Vagina (tissue), 2 donors: ENCODE results near the gene CACNB2. TPM values are rescaled to one million over a fixed set of nuclear protein-coding genes. Genes with fewer than 3 reads are reported as not detected.

Source experiments
- DNase-seq, 2 donors: peaks; one replicate each; pipeline ENCODE4 v3.0.0-alpha.2; 2017; ENCODE audit errors: extremely low spot score in 2 of 2
- H3K27ac ChIP-seq: fragments of 200-600 bp; sonication (generic); one replicate; pipeline ENCODE4 v1.5.1; 2019
- H3K27me3 ChIP-seq: fragments of 200-600 bp; sonication (generic); one replicate; pipeline ENCODE4 v1.5.1; 2019
- H3K36me3 ChIP-seq, 2 donors: fragments of 200-600 bp; sonication (generic); one replicate each; pipeline ENCODE4 v1.5.1; 2017 to 2019
- H3K4me1 ChIP-seq: fragments of 200-600 bp; sonication (generic); one replicate; pipeline ENCODE4 v1.5.1; 2019
- H3K4me3 ChIP-seq, 2 donors: fragments of 200-600 bp; sonication (generic); 1 replicate in 1 of 2; 2 replicates in 1 of 2; pipeline ENCODE4 v1.5.1; 2016 to 2019
- H3K9me3 ChIP-seq: fragments of 200-600 bp; sonication (generic); one replicate; pipeline ENCODE4 v1.5.1; 2019
- POLR2A ChIP-seq, 2 donors: fragments of 450-650 bp; IDR thresholded peaks; one replicate each; pipeline ENCODE4 v1.6.1; 2017; ENCODE audit warnings: antibody characterized with exemption in 2 of 2, mild to moderate bottlenecking in 2 of 2, moderate library complexity in 2 of 2
- POLR2AphosphoS5 ChIP-seq, 2 donors: sonication (generic); formaldehyde crosslinking; IDR thresholded peaks; one replicate each; pipeline ENCODE4 v1.9.0; 2017; ENCODE audit warnings: antibody characterized with exemption in 2 of 2, mild to moderate bottlenecking in 2 of 2, low read depth in 1 of 2; ENCODE audit not compliant: insufficient read depth in 1 of 2
- intact Hi-C: fragments of 100-400 bp; cut with DNase I; formaldehyde crosslinking; loops from one replicate; pipeline ENCODE4 v1.15.1; 2023
- total RNA-seq: library from RNA; depleted of rRNA; stranded (reverse); fragments of >200 nt; gene quantifications from one replicate; pipeline ENCODE4 v1.2.3, GENCODE V29; 2016
- TF ChIP-seq, protein P1 (sequence below), 3 experiments: fragments of 450-650 bp in 2 of 3; fragments of 200-600 bp in 1 of 3; sonication (generic) in 1 of 3; IDR thresholded peaks; one replicate each; pipeline ENCODE4 v1.5.1; 2017 to 2019; ENCODE audit warnings: antibody characterized with exemption in 3 of 3, mild to moderate bottlenecking in 2 of 3, moderate library complexity in 2 of 3

Gene CACNB2
- total RNA-seq, 1 donor from 2014 or later: 12.8 TPM

DNA sequence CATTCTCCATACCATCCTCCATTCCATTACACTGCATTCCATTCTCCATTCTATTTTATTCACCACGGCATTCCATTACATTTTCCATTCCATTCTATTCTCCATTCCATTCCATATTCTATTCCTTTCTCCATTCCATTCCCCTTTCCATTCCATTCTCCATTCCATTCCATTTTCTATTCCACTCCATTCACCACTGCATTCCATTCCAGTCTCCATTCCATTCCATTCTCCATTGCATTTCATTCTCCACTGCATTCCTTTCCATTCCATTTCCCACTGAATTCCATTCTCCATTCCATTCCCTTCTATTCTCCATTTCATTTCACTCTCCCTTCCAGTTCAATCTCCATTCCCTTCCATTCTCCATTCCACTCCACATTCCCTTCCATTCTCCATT lies 431.6 kb downstream of the CACNB2 start:
- Histone ChIP-seq H3K27ac (no peak overlapping the region), H3K4me3 (no peak overlapping the region), H3K4me1 (no peaks in the 10 kb centered on the region), H3K9me3 (no peaks in the 10 kb centered on the region), H3K36me3 (peaks cover 0 to 6% of the 10 kb centered on the region in 2 donors), H3K27me3 (no peaks in the 10 kb centered on the region)
- no peak for DNase-seq
- intact Hi-C loops: no loop called here
- TF ChIP-seq, protein P1, sequence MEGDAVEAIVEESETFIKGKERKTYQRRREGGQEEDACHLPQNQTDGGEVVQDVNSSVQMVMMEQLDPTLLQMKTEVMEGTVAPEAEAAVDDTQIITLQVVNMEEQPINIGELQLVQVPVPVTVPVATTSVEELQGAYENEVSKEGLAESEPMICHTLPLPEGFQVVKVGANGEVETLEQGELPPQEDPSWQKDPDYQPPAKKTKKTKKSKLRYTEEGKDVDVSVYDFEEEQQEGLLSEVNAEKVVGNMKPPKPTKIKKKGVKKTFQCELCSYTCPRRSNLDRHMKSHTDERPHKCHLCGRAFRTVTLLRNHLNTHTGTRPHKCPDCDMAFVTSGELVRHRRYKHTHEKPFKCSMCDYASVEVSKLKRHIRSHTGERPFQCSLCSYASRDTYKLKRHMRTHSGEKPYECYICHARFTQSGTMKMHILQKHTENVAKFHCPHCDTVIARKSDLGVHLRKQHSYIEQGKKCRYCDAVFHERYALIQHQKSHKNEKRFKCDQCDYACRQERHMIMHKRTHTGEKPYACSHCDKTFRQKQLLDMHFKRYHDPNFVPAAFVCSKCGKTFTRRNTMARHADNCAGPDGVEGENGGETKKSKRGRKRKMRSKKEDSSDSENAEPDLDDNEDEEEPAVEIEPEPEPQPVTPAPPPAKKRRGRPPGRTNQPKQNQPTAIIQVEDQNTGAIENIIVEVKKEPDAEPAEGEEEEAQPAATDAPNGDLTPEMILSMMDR (IDR thresholded peaks at IDR 0.05): no peak
- TF ChIP-seq POLR2AphosphoS5 (IDR thresholded peaks at IDR 0.05; ENCODE audit: insufficient read depth in 1 of 2, low read depth in 1 of 2) (no peak), POLR2A (IDR thresholded peaks at IDR 0.05) (no peak)

DNA sequence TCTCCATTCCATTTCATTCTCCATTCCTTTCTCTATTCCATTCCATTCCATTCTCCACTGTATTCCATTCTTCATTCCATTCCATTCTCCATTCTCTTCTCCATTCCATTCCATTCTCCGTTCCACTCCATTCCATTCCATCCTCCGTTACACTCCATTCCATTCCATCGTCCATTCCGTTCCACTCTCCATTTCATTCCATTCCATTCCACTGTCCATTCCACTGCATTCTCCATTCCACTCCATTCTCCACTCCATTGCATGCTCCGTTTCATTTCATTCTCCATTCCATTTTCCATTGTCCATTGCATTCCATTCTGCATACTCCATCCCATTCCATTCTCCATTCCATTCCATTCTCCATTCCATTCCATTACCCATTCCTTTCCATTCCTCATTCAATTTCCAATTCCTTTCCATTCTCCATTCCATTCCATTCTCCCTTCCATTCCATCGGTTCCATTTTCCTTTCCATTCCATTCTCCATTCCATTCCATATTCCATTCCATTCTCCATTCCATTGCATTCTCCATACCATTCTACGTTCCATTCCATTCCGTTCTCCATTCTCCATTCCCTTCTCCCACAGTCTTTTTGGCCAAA lies 432.8 kb downstream of the CACNB2 start:
- Histone ChIP-seq H3K4me1 (no peaks in the 10 kb centered on the region), H3K9me3 (no peaks in the 10 kb centered on the region), H3K36me3 (peaks cover 0 to 6% of the 10 kb centered on the region in 2 donors), H3K4me3 (no peak overlapping the region), H3K27me3 (no peaks in the 10 kb centered on the region), H3K27ac (no peak overlapping the region)
- intact Hi-C loops: no loop called here
- DNase-seq: no peak
- TF ChIP-seq, protein P1 (IDR thresholded peaks at IDR 0.05): no peak
- TF ChIP-seq POLR2A (IDR thresholded peaks at IDR 0.05) (no peak), POLR2AphosphoS5 (IDR thresholded peaks at IDR 0.05; ENCODE audit: insufficient read depth in 1 of 2, low read depth in 1 of 2) (no peak)

DNA sequence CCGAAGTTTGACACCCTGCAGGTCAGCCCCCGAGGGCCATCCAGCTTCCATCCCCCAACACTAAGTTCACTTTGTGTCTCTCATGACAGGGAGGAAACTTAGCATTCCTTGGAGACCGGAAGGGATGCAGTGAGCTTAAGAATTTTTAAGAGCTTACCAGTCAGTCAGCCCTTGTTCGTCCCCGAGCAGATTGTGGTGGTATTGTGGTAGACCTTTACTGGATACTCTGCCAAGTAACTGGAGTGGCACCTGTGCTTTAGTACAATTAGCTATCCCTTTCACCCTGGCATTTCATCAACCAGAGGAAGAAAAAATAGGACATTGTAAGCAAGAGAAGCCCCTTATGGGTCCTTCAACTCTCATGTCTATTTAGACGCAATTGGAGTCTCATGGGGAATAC lies 436.4 kb downstream of the CACNB2 start:
- Histone ChIP-seq H3K4me1 (no peaks in the 10 kb centered on the region), H3K9me3 (no peaks in the 10 kb centered on the region), H3K4me3 (no peak overlapping the region), H3K27ac (no peak overlapping the region), H3K27me3 (no peaks in the 10 kb centered on the region), H3K36me3 (peaks cover 0 to 6% of the 10 kb centered on the region in 2 donors)
- TF ChIP-seq, protein P1 (IDR thresholded peaks at IDR 0.05): no peak
- no peak for TF ChIP-seq POLR2AphosphoS5 (IDR thresholded peaks at IDR 0.05; ENCODE audit: insufficient read depth in 1 of 2, low read depth in 1 of 2)
- intact Hi-C loops: no loop called here
- no peak for DNase-seq

DNA sequence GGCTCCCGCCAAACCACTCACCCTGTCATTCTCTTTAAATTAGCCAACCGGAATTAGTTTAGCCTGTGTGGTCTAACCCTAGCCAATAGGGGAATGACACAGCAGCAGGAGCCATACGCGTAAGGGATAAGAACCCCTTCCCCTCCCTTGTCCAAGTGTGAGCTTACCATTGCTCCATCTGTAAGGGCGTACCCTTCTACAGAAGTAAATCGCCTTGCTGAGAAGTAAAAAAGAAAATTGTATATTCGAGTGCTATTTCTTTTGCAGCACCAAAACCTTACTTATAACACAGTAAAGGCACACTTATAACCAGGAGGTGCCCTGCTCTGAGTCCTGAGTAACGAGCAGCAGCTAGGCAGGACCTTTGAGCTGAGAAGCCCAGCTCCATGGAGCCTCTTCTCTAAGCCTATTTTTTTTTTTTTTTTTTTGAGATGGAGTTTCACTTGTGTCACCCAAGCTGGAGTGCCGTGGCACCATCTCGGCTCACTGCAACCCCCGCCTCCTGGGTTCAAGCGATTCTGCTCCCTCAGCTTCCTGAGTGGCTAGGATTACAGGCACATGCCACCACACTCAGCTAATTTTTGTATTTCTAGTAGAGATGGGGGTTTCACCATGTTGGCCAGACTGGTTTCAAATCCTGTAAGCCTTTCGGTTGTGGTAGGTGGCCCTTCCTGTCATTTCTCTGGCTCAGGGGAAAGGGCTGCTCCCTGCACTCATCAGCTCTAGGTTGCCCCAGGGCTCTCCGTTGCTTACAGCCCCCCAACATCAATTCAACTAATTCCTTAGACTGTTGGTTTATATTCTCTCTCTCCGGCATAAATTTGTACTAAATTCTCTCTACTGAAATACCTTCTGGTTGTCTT lies 437.8 kb downstream of the CACNB2 start:
- Histone ChIP-seq H3K9me3 (no peaks in the 10 kb centered on the region), H3K36me3 (peaks cover 0 to 6% of the 10 kb centered on the region in 2 donors), H3K27ac (no peak overlapping the region), H3K4me3 (no peak overlapping the region), H3K27me3 (no peaks in the 10 kb centered on the region), H3K4me1 (no peaks in the 10 kb centered on the region)
- TF ChIP-seq, protein P1 (IDR thresholded peaks at IDR 0.05): no peak
- no peak for TF ChIP-seq POLR2A (IDR thresholded peaks at IDR 0.05)
- TF ChIP-seq POLR2AphosphoS5 (IDR thresholded peaks at IDR 0.05; ENCODE audit: insufficient read depth in 1 of 2, low read depth in 1 of 2): no peak
- intact Hi-C loops: no loop called here
- no peak for DNase-seq

DNA sequence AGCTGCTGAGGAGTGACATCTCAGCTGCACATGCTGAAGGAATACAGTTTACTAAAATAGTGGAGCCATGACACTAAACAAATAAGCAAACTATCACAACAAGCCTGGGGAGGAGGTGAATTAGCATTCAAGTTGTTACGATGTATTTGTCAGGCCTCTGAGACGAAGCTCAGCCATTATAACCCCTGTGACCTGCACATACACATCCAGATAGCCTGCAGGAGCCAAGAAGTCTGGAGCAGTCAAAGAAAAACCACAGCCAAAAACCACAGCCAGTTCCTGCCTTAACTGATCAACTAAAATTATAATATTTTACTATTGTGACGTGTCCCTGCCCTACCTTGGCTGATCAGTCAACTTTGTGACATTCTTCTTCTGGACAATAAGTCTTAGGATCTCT lies 442.6 kb downstream of the CACNB2 start:
- intact Hi-C loops: no loop called here
- H3K27me3 ChIP-seq: no peaks in the 10 kb centered on the region
- no peak for TF ChIP-seq POLR2AphosphoS5 (IDR thresholded peaks at IDR 0.05; ENCODE audit: insufficient read depth in 1 of 2, low read depth in 1 of 2)
- no peak for TF ChIP-seq POLR2A (IDR thresholded peaks at IDR 0.05)
- TF ChIP-seq, protein P1 (IDR thresholded peaks at IDR 0.05): no peak
- no peak overlapping the region for H3K27ac ChIP-seq
- no peak overlapping the region for H3K4me3 ChIP-seq
- DNase-seq: no peak
- no peaks in the 10 kb centered on the region for H3K4me1 ChIP-seq
- peaks cover 0 to 8% of the 10 kb centered on the region in 2 donors for H3K36me3 ChIP-seq
- H3K9me3 ChIP-seq: no peaks in the 10 kb centered on the region
